ENCODE data around the gene PARP6. TPM values are rescaled to one million over a fixed set of nuclear protein-coding genes. Genes with fewer than 3 reads are reported as not detected.
"Not testable (repeated sequence)": the region's sequence is repeated elsewhere in the genome, so short reads cannot be mapped to it uniquely, and the experiment has no call there.

Gene PARP6
- polyA plus RNA-seq, 1 donor from 2014 or later, result 218 TPM

- no peak overlapping the region for H3K9ac ChIP-seq (ENCODE audit: low read length)
- no peak overlapping the region for H3K27ac ChIP-seq (ENCODE audit: low read length)
- no peak overlapping the region for H2AFZ ChIP-seq (ENCODE audit: low read depth, low read length)
- no peak for TF ChIP-seq TAF1 (IDR thresholded peaks at IDR 0.05; ENCODE audit: low read depth)
- TF ChIP-seq, protein P1, sequence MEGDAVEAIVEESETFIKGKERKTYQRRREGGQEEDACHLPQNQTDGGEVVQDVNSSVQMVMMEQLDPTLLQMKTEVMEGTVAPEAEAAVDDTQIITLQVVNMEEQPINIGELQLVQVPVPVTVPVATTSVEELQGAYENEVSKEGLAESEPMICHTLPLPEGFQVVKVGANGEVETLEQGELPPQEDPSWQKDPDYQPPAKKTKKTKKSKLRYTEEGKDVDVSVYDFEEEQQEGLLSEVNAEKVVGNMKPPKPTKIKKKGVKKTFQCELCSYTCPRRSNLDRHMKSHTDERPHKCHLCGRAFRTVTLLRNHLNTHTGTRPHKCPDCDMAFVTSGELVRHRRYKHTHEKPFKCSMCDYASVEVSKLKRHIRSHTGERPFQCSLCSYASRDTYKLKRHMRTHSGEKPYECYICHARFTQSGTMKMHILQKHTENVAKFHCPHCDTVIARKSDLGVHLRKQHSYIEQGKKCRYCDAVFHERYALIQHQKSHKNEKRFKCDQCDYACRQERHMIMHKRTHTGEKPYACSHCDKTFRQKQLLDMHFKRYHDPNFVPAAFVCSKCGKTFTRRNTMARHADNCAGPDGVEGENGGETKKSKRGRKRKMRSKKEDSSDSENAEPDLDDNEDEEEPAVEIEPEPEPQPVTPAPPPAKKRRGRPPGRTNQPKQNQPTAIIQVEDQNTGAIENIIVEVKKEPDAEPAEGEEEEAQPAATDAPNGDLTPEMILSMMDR (IDR thresholded peaks at IDR 0.05; ENCODE audit: poor library complexity, severe bottlenecking), result no peak
- no peak for TF ChIP-seq SMC3 (conservative IDR thresholded peaks at IDR 0.05; ENCODE audit: poor library complexity)
- TF ChIP-seq EP300 (conservative IDR thresholded peaks at IDR 0.05; ENCODE audit: poor library complexity, severe bottlenecking), result no peak
- TF ChIP-seq EZH2 (IDR thresholded peaks at IDR 0.05; ENCODE audit: borderline replicate concordance, insufficient read depth, low read length, poor library complexity, severe bottlenecking), result no peak
- no peak for TF ChIP-seq REST (IDR thresholded peaks at IDR 0.05; ENCODE audit: borderline replicate concordance)
- no peak for TF ChIP-seq POLR2AphosphoS5 (IDR thresholded peaks at IDR 0.05)
- no peak for TF ChIP-seq RAD21 (conservative IDR thresholded peaks at IDR 0.05)
- TF ChIP-seq MXI1 (conservative IDR thresholded peaks at IDR 0.05; ENCODE audit: poor library complexity, severe bottlenecking), result no peak
- H3K27me3 ChIP-seq (ENCODE audit: insufficient read depth, low read depth, low read length), result no peaks in the 10 kb centered on the region
- no peaks in the 10 kb centered on the region for H3K9me2 ChIP-seq (ENCODE audit: insufficient read depth, low read length)
- H3K4me2 ChIP-seq (ENCODE audit: low read length), result no peak overlapping the region
- no peaks in the 10 kb centered on the region for H3K79me2 ChIP-seq (replicated peaks; ENCODE audit: insufficient read depth, low read length)
- no peaks in the 10 kb centered on the region for H3K36me3 ChIP-seq (ENCODE audit: insufficient read depth, low read length)
- no peaks in the 10 kb centered on the region for H4K20me1 ChIP-seq (ENCODE audit: insufficient read depth)
- no peaks in the 10 kb centered on the region for H3K9me3 ChIP-seq (ENCODE audit: low read length)
- H3F3A ChIP-seq (ENCODE audit: insufficient read depth, low read length, poor library complexity, severe bottlenecking), result no peaks in the 10 kb centered on the region
- no peak overlapping the region for H3K4me3 ChIP-seq (ENCODE audit: low read length)
Measured at GRCh38 chr15:72278737-72279136, 6.4 kb upstream of the PARP6 start.

- Histone ChIP-seq H3K27me3 (ENCODE audit: insufficient read depth, low read depth, low read length) (no peaks in the 10 kb centered on the region), H4K20me1 (ENCODE audit: insufficient read depth) (no peaks in the 10 kb centered on the region), H3K4me3 (ENCODE audit: low read length) (no peak overlapping the region), H3K27ac (ENCODE audit: low read length) (no peak overlapping the region), H3K79me2 (replicated peaks; ENCODE audit: insufficient read depth, low read length) (peaks cover 9% of the 10 kb centered on the region), H3K9me3 (ENCODE audit: low read length) (no peaks in the 10 kb centered on the region), H3K4me2 (ENCODE audit: low read length) (no peak overlapping the region), H3F3A (ENCODE audit: insufficient read depth, low read length, poor library complexity, severe bottlenecking) (no peaks in the 10 kb centered on the region), H3K36me3 (ENCODE audit: insufficient read depth, low read length) (no peaks in the 10 kb centered on the region), H3K9ac (ENCODE audit: low read length) (no peak overlapping the region), H3K9me2 (ENCODE audit: insufficient read depth, low read length) (no peaks in the 10 kb centered on the region), H2AFZ (ENCODE audit: low read depth, low read length) (no peak overlapping the region)
- no peak for TF ChIP-seq EZH2 (IDR thresholded peaks at IDR 0.05; ENCODE audit: borderline replicate concordance, insufficient read depth, low read length, poor library complexity, severe bottlenecking)
- TF ChIP-seq MXI1 (conservative IDR thresholded peaks at IDR 0.05; ENCODE audit: poor library complexity, severe bottlenecking), result no peak
- TF ChIP-seq POLR2AphosphoS5 (IDR thresholded peaks at IDR 0.05), result no peak
- TF ChIP-seq EP300 (conservative IDR thresholded peaks at IDR 0.05; ENCODE audit: poor library complexity, severe bottlenecking), result no peak
- TF ChIP-seq REST (IDR thresholded peaks at IDR 0.05; ENCODE audit: borderline replicate concordance), result no peak
- TF ChIP-seq SMC3 (conservative IDR thresholded peaks at IDR 0.05; ENCODE audit: poor library complexity), result no peak
- TF ChIP-seq TAF1 (IDR thresholded peaks at IDR 0.05; ENCODE audit: low read depth), result no peak
- TF ChIP-seq, protein P1 (IDR thresholded peaks at IDR 0.05; ENCODE audit: poor library complexity, severe bottlenecking), result no peak
- TF ChIP-seq RAD21 (conservative IDR thresholded peaks at IDR 0.05), result no peak
Measured at GRCh38 chr15:72276326-72276700, 4.0 kb upstream of the PARP6 start.

GRCh38 chr15:72275635-72276325, 3.4 kb upstream of the PARP6 start:
- H3K9ac ChIP-seq (ENCODE audit: low read length); H3K9me2 ChIP-seq (ENCODE audit: insufficient read depth, low read length); H3K9me3 ChIP-seq (ENCODE audit: low read length); H3K27ac ChIP-seq (ENCODE audit: low read length); H3K36me3 ChIP-seq (ENCODE audit: insufficient read depth, low read length); H3K4me3 ChIP-seq (ENCODE audit: low read length); H2AFZ ChIP-seq (ENCODE audit: low read depth, low read length); H3F3A ChIP-seq (ENCODE audit: insufficient read depth, low read length, poor library complexity, severe bottlenecking); H3K4me2 ChIP-seq (ENCODE audit: low read length); H4K20me1 ChIP-seq (ENCODE audit: insufficient read depth); H3K27me3 ChIP-seq (ENCODE audit: insufficient read depth, low read depth, low read length): not testable (repeated sequence)
- peaks cover 14% of the 10 kb centered on the region for H3K79me2 ChIP-seq (replicated peaks; ENCODE audit: insufficient read depth, low read length)

All from neural cell (in vitro differentiated cells).